ENCODE results near the gene SLAMF7. TPM values are rescaled to one million over a fixed set of nuclear protein-coding genes. Genes with fewer than 3 reads are reported as not detected.

SLAMF7 gene
- total and polyA plus RNA-seq, 8 donors: 0.12 to 6.5 (median 0.46) TPM

- H3K9me3 ChIP-seq: no peaks in the 10 kb centered on the region
- 92 to 95% methylated on average over 1 of the region's 1 CpG for WGBS, 2 donors
Measured at GRCh38 chr1:160716013-160716412, 23.0 kb upstream of the SLAMF7 start.

DNA sequence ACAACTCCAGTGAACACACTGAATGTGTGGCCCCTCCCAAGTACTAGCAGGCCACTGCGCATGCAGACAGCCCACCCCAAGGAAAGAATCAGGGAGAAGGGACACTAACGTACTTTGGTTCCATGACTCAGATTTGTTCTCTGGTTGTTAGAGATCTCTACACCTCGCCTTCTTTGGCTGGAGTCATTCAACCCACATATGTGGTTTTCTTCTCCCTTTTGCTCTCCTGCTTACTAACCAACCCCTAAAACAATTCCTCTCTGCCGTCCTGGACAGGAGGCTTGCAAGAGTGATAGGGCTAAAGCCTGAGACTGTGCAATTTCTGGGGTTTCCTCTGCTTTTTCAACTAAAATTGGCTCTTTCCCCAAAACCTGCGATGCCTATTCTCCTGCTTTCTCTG is 21.7 kb upstream of the SLAMF7 start:
- FAIRE-seq: no peak
- 75 to 78% methylated on average over 5 of the region's 5 CpGs for WGBS, 2 donors

More at GRCh38 chr1:160716013-160716412, 23.0 kb upstream of the SLAMF7 start:
- TF ChIP-seq CTCF (IDR thresholded peaks at IDR 0.05): no peak
- no peaks in the 10 kb centered on the region for H3K36me3 ChIP-seq
- no peak overlapping the region for H3K4me3 ChIP-seq
- DNase-seq (no peak), FAIRE-seq (no peak), ATAC-seq (no peak)
- H3K4me1 ChIP-seq: no peaks in the 10 kb centered on the region
- H3K27ac ChIP-seq: no peak overlapping the region
- no peaks in the 10 kb centered on the region for H3K27me3 ChIP-seq
- intact Hi-C loops (cut with DNase I): no loop called here

DNA sequence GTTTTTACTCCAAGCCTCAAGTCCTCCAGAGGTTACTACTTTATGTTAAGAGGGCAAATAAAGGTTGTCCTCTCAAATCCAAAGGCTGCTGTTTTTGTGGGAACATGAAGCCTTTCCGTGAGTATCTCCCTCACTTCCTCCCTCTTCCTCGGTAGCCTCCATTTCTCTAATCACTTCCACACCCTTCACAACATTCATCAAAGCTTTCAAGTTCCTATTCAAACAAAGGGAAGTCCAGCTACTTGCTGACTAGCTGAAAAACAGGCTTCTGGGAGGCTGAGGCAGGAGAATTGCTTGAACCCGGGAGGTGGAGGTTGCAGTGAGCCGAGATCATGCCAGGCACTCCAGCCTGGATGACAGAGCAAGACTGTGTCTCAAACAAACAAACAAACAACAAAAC is 20.8 kb upstream of the SLAMF7 start:
- intact Hi-C loops (cut with DNase I): no loop called here
- Histone ChIP-seq H3K4me3 (no peak overlapping the region), H3K4me1 (no peaks in the 10 kb centered on the region), H3K27me3 (no peaks in the 10 kb centered on the region), H3K9me3 (no peaks in the 10 kb centered on the region), H3K36me3 (no peaks in the 10 kb centered on the region), H3K27ac (no peak overlapping the region)
- ATAC-seq (no peak), FAIRE-seq (no peak), DNase-seq (no peak)
- no peak for TF ChIP-seq CTCF (IDR thresholded peaks at IDR 0.05)
- 65 to 68% methylated on average over 4 of the region's 4 CpGs for WGBS, 2 donors

More for the DNA sequence above, 21.7 kb upstream of the SLAMF7 start:
- Histone ChIP-seq H3K36me3 (no peaks in the 10 kb centered on the region), H3K27me3 (no peaks in the 10 kb centered on the region), H3K27ac (no peak overlapping the region), H3K4me3 (no peak overlapping the region), H3K4me1 (no peaks in the 10 kb centered on the region), H3K9me3 (no peaks in the 10 kb centered on the region)
- DNase-seq (no peak), ATAC-seq (no peak)
- intact Hi-C loops (cut with DNase I): no loop called here
- TF ChIP-seq CTCF (IDR thresholded peaks at IDR 0.05): no peak

DNA sequence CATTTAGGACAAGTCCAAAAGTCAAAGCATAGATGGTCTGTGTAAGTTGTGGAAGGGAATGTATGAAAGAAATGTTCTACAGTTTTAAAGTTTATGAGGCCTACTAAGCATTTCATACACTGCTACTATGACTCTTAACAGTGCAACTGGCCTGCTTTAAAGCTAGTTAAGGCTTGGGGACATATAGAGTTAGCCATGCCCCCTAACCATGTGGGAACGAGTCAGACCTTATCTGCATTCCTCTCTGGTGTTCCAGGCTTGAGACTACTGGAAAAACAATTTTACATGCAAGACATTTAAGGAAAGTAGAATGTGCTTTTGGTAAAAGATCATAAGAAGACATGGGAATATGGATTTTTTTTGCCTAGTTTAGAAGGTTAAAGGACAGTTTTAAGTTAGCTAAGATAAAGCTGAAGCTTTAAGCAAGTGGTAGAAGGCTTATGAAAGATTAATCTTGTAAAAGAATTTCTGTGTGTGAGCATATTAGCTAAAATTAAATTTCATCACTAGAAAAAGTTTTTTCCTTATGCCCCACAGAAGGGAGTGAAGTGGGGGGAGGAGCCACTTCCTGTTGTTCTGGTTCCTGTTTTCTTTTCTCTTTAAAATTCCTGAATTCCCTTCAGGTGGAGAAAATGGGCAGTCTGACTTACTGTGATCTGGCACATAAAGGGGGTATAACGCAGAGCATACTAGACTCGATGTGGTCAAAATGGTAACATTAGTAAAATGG is 18.5 kb upstream of the SLAMF7 start:
- no peak for TF ChIP-seq CTCF (IDR thresholded peaks at IDR 0.05)
- Histone ChIP-seq H3K27ac (no peak overlapping the region), H3K36me3 (no peaks in the 10 kb centered on the region), H3K4me3 (no peak overlapping the region), H3K27me3 (no peaks in the 10 kb centered on the region), H3K9me3 (no peaks in the 10 kb centered on the region), H3K4me1 (no peaks in the 10 kb centered on the region)
- ATAC-seq (no peak), DNase-seq (no peak), FAIRE-seq (no peak)
- WGBS, 2 donors: 79 to 90% methylated on average over 3 of the region's 3 CpGs
- intact Hi-C loops (cut with DNase I): loop anchor here in 1 of 3 donors (10.0 kb wide), 1 partner anchor 234 kb away; the partner anchor contains the start of gene ITLN2

- Histone ChIP-seq H3K4me1 (no peaks in the 10 kb centered on the region), H3K36me3 (no peaks in the 10 kb centered on the region), H3K4me3 (no peak overlapping the region), H3K27me3 (no peaks in the 10 kb centered on the region), H3K27ac (no peak overlapping the region), H3K9me3 (no peaks in the 10 kb centered on the region)
- FAIRE-seq: no peak
- intact Hi-C loops (cut with DNase I): loop anchor here in 1 of 3 donors (10.0 kb wide), 1 partner anchor 233 kb away; the partner anchor contains the start of gene ITLN2
- DNase-seq: no peak
- no peak for ATAC-seq
- TF ChIP-seq CTCF (IDR thresholded peaks at IDR 0.05): no peak
Measured at GRCh38 chr1:160721473-160721872, 17.6 kb upstream of the SLAMF7 start.

All from pancreas (tissue), 10 donors.